HCT116 (cell line): Measurements from ENCODE around the gene RPS28.

Experiments
- CTCF ChIP-seq, 3 experiments: fragments of 200-600 bp in 1 of 3; sonication (generic) in 1 of 3; IDR thresholded peaks in 2 of 3; conservative IDR thresholded peaks in 1 of 3; 2 replicates each; pipeline ENCODE4 v1.5.1; 2012 to 2017; ENCODE audit warnings: low read depth in 2 of 3, low read length in 2 of 3, antibody characterized with exemption in 1 of 3, borderline replicate concordance in 1 of 3, control low read depth in 1 of 3, mild to moderate bottlenecking in 1 of 3, mixed read lengths in 1 of 3, mixed run types in 1 of 3, moderate library complexity in 1 of 3; ENCODE audit not compliant: insufficient read depth in 1 of 3
- POLR2A ChIP-seq: IDR thresholded peaks from 2 replicates; pipeline ENCODE4 v1.7.0; 2011; ENCODE audit warnings: borderline replicate concordance; ENCODE audit not compliant: insufficient read depth, insufficient read length; ENCODE audit errors: extremely low read depth
- RAD21 ChIP-seq: IDR thresholded peaks from 2 replicates; pipeline ENCODE4 v1.6.1; 2012; ENCODE audit warnings: low read depth, mild to moderate bottlenecking
- SP1 ChIP-seq: IDR thresholded peaks from 2 replicates; pipeline ENCODE4 v1.6.1; 2012; ENCODE audit warnings: low read depth
- ZFX ChIP-seq: fragments of 450-650 bp; IDR thresholded peaks from 2 replicates; pipeline ENCODE4 v1.6.1; 2017

GRCh38 chr19:8336660-8337059 lies 15.4 kb downstream of the RPS28 start:
- TF ChIP-seq CTCF (IDR thresholded peaks at IDR 0.05 in 2 of 3, conservative IDR thresholded peaks at IDR 0.05 in 1 of 3; ENCODE audit: borderline replicate concordance in 1 of 3, insufficient read depth in 1 of 3, low read depth in 2 of 3, low read length in 2 of 3) (no peak), ZFX (no peak), POLR2A (no peak), SP1 (no peak), RAD21 (no peak)
